Transverse colon (tissue), 4 donors: ENCODE results near the gene TRIM67. TPM values are rescaled to one million over a fixed set of nuclear protein-coding genes. Genes with fewer than 3 reads are reported as not detected.

Experiments used
- DNase-seq: peaks from one replicate; pipeline ENCODE4 v3.0.0-alpha.2; 2019
- H3K27ac ChIP-seq, 4 donors: fragments of 200-600 bp; sonication (generic); 2 replicates each; pipeline ENCODE4 v1.5.1; 2016 to 2018; ENCODE audit warnings: inconsistent platforms in 4 of 4
- H3K27me3 ChIP-seq: fragments of 200-600 bp; sonication (generic); 2 replicates; pipeline ENCODE4 v1.5.1; 2017; ENCODE audit warnings: inconsistent platforms
- H3K36me3 ChIP-seq, 4 donors: fragments of 200-600 bp; sonication (generic); 2 replicates each; pipeline ENCODE4 v1.5.1; 2017 to 2019; ENCODE audit warnings: inconsistent platforms in 4 of 4
- H3K4me1 ChIP-seq, 4 donors: fragments of 200-600 bp; sonication (generic); 2 replicates each; pipeline ENCODE4 v1.5.1; 2017 to 2020; ENCODE audit warnings: inconsistent platforms in 4 of 4
- H3K4me3 ChIP-seq, 4 donors: fragments of 200-600 bp; sonication (generic); 1 replicate in 1 of 4; 2 replicates in 3 of 4; pipeline versions ENCODE4 v1.5.1 to v1.6.1; 2017 to 2019; ENCODE audit warnings: inconsistent platforms in 4 of 4
- H3K9me3 ChIP-seq, 2 donors: fragments of 200-600 bp; sonication (generic); 2 replicates each; pipeline ENCODE4 v1.5.1; 2017 to 2019; ENCODE audit warnings: inconsistent platforms in 2 of 2
- CTCF ChIP-seq, 5 experiments: fragments of 200-600 bp in 3 of 5; fragments of 450-650 bp in 2 of 5; sonication (generic) in 3 of 5; IDR thresholded peaks; 1 replicate in 2 of 5; 2 replicates in 3 of 5; pipeline ENCODE4 v1.5.1; 2016 to 2017; ENCODE audit warnings: antibody characterized with exemption in 5 of 5, inconsistent platforms in 3 of 5, mild to moderate bottlenecking in 2 of 5, moderate library complexity in 1 of 5
- EP300 ChIP-seq: sonication (generic); formaldehyde crosslinking; IDR thresholded peaks from one replicate; pipeline ENCODE4 v1.6.1; 2017; ENCODE audit warnings: antibody characterized with exemption, low read depth
- POLR2A ChIP-seq: fragments of 450-650 bp; IDR thresholded peaks from one replicate; pipeline ENCODE4 v1.6.1; 2016; ENCODE audit warnings: antibody characterized with exemption, mild to moderate bottlenecking, moderate library complexity
- POLR2AphosphoS5 ChIP-seq, 3 donors: sonication (generic); formaldehyde crosslinking; IDR thresholded peaks; one replicate each; pipeline ENCODE4 v1.6.1; 2016; ENCODE audit warnings: antibody characterized with exemption in 3 of 3
- WGBS, 2 donors: methylation state at CpG; one replicate each; pipeline ENCODE4 v1.1.5; 2018; ENCODE audit warnings: low coverage in 1 of 2; 5-methylcytosine and 5-hydroxymethylcytosine counted together
- in situ Hi-C, 4 donors: fragments of 200-750 bp; cut with MboI; loops; one replicate each; pipeline versions ENCODE4 v1.15.0 to v1.15.1; 2017; ENCODE audit warnings: low sequenced_read_pairs in 3 of 4, low pct_ligation_motif_present in 1 of 4, low pct_unique_long_range_greater_than_20kb in 1 of 4
- intact Hi-C: fragments of 100-400 bp; cut with DNase I; formaldehyde crosslinking; loops from one replicate; pipeline ENCODE4 v1.15.1; 2023; ENCODE audit warnings: low total_unique reads
- total RNA-seq, 4 donors: library from RNA; depleted of rRNA; stranded (reverse); fragments of >200 nt; gene quantifications; one replicate each; pipeline ENCODE4 v1.1.0, GENCODE V29; 2016

TRIM67 gene
- total RNA-seq, 4 donors from 2014 or later, result under 0.01 to 0.16 TPM; not detected in 2

GRCh38 chr1:231234506-231234905, 72.6 kb downstream of the TRIM67 start:
- Histone ChIP-seq H3K36me3 (peaks cover 0 to 12% (median 5%) of the 10 kb centered on the region in 4 donors), H3K4me3 (no peak overlapping the region), H3K27me3 (no peaks in the 10 kb centered on the region), H3K27ac (peak overlapping the region; percentile 72 to 80 (median 78)), H3K4me1 (peaks cover 5 to 55% (median 38%) of the 10 kb centered on the region in 4 donors), H3K9me3 (no peaks in the 10 kb centered on the region)
- intact Hi-C loops (no loop called here), in situ Hi-C loops (no loop called here)
- no peak for TF ChIP-seq POLR2A
- 60 to 73% methylated on average over 2 to 3 of the region's 3 CpGs for WGBS, 2 donors
- DNase-seq, result no peak

- DNase-seq, result no peak
- intact Hi-C loops, result no loop called here
- peaks cover 0 to 12% (median 5%) of the 10 kb centered on the region in 4 donors for H3K36me3 ChIP-seq
- H3K9me3 ChIP-seq, result no peaks in the 10 kb centered on the region
- no peak overlapping the region for H3K4me3 ChIP-seq
- peak overlapping the region; percentile 47 to 80 (median 78) for H3K27ac ChIP-seq
- in situ Hi-C loops, result no loop called here
- no peaks in the 10 kb centered on the region for H3K27me3 ChIP-seq
- peaks cover 5 to 64% (median 47%) of the 10 kb centered on the region in 4 donors for H3K4me1 ChIP-seq
- 80 to 100% methylated on average over 1 to 3 of the region's 3 CpGs for WGBS, 2 donors
- TF ChIP-seq POLR2A (no peak), CTCF (IDR thresholded peaks at IDR 0.05) (no peak), EP300 (no peak), POLR2AphosphoS5 (IDR thresholded peaks at IDR 0.05) (no peak)
Observed at GRCh38 chr1:231235526-231236207, 73.8 kb downstream of the TRIM67 start.

GRCh38 chr1:231236208-231236591, 74.3 kb downstream of the TRIM67 start:
- 47% methylated on average over 4 of the region's 4 CpGs for WGBS, 2 donors
- DNase-seq, result no peak
- TF ChIP-seq POLR2AphosphoS5 (IDR thresholded peaks at IDR 0.05) (no peak), EP300 (no peak)
- in situ Hi-C loops, result no loop called here
- intact Hi-C loops, result no loop called here
- H3K4me3 ChIP-seq, result no peak overlapping the region
- H3K27ac ChIP-seq, result peak overlapping the region; percentile 47 to 80 (median 78)
- peaks cover 0 to 12% (median 5%) of the 10 kb centered on the region in 4 donors for H3K36me3 ChIP-seq
- H3K27me3 ChIP-seq, result no peaks in the 10 kb centered on the region
- no peaks in the 10 kb centered on the region for H3K9me3 ChIP-seq
- peaks cover 5 to 64% (median 47%) of the 10 kb centered on the region in 4 donors for H3K4me1 ChIP-seq

GRCh38 chr1:231236938-231237337, 75.1 kb downstream of the TRIM67 start:
- Histone ChIP-seq H3K27ac (peak overlapping the region; percentile 47 to 80 (median 78)), H3K36me3 (peaks cover 0 to 12% (median 5%) of the 10 kb centered on the region in 4 donors), H3K4me3 (no peak overlapping the region), H3K4me1 (peaks cover 5 to 67% (median 49%) of the 10 kb centered on the region in 4 donors), H3K9me3 (no peaks in the 10 kb centered on the region), H3K27me3 (no peaks in the 10 kb centered on the region)
- intact Hi-C loops, result no loop called here
- DNase-seq, result no peak
- 96% methylated on average over 6 to 9 of the region's 9 CpGs for WGBS, 2 donors
- TF ChIP-seq POLR2A (no peak), EP300 (no peak), CTCF (IDR thresholded peaks at IDR 0.05) (no peak), POLR2AphosphoS5 (IDR thresholded peaks at IDR 0.05) (no peak)
- in situ Hi-C loops, result no loop called here

- Histone ChIP-seq H3K9me3 (no peaks in the 10 kb centered on the region), H3K27me3 (no peaks in the 10 kb centered on the region), H3K4me1 (peaks cover 8 to 70% (median 54%) of the 10 kb centered on the region in 4 donors), H3K36me3 (peaks cover 0 to 12% (median 5%) of the 10 kb centered on the region in 4 donors), H3K27ac (no peak overlapping the region), H3K4me3 (no peak overlapping the region)
- in situ Hi-C loops (no loop called here), intact Hi-C loops (no loop called here)
- 86 to 94% methylated on average over 1 of the region's 1 CpG for WGBS, 2 donors
- no peak for TF ChIP-seq POLR2A
- TF ChIP-seq CTCF (IDR thresholded peaks at IDR 0.05), result no peak
- TF ChIP-seq EP300, result no peak
- no peak for TF ChIP-seq POLR2AphosphoS5 (IDR thresholded peaks at IDR 0.05)
- DNase-seq, result no peak
Observed at GRCh38 chr1:231238298-231238697, 76.4 kb downstream of the TRIM67 start.
